CD4-positive, alpha-beta T cell (primary cell): ENCODE measurements around the gene CLPX. TPM values are rescaled to one million over a fixed set of nuclear protein-coding genes. Genes with fewer than 3 reads are reported as not detected.

ENCODE experiments used
- ATAC-seq: fragments of 200-7000 bp; cut with Tn5 transposase; one replicate; pipeline ENCODE4 v1.10.0; 2022; ENCODE audit warnings: mild to moderate bottlenecking; ENCODE audit not compliant: poor library complexity
- CTCF ChIA-PET: fragments of 350-600 bp; sonication (Branson Sonifier 250); formaldehyde crosslinking; loops from one replicate; lab custom pipeline; 2021; ENCODE audit warnings: antibody characterized with exemption, inconsistent platforms; lab: Charles Lee
- POLR2A ChIA-PET: fragments of 350-600 bp; sonication (Branson Sonifier 250); formaldehyde crosslinking; loops from one replicate; lab custom pipeline; 2021; ENCODE audit warnings: antibody characterized with exemption, inconsistent platforms; lab: Charles Lee
- DNase-seq, 14 experiments: peaks; one replicate each; pipeline ENCODE4 v3.0.0-alpha.2; 2013 to 2020; ENCODE audit warnings: mixed read lengths in 2 of 14
- H3K27ac ChIP-seq, 2 donors: one replicate each; pipeline versions ENCODE4 v1.5.1 to v1.7.0; 2013; ENCODE audit warnings: low read length in 2 of 2, low read depth in 1 of 2, mild to moderate bottlenecking in 1 of 2
- H3K27me3 ChIP-seq, 2 experiments: 1 replicate in 1 of 2; 2 replicates in 1 of 2; pipeline versions ENCODE4 v1.6.1 to v1.7.0; 2013; ENCODE audit warnings: low read length in 2 of 2, control low read depth in 1 of 2, mild to moderate bottlenecking in 1 of 2, moderate library complexity in 1 of 2; ENCODE audit not compliant: insufficient read depth in 2 of 2, control insufficient read depth in 1 of 2
- H3K36me3 ChIP-seq: one replicate; pipeline ENCODE4 v1.6.1; 2013; ENCODE audit warnings: low read length, control low read depth; ENCODE audit not compliant: insufficient read depth
- H3K4me1 ChIP-seq: one replicate; pipeline ENCODE4 v1.6.1; 2013; ENCODE audit warnings: low read length, control low read depth; ENCODE audit not compliant: insufficient read depth
- H3K4me3 ChIP-seq: one replicate; pipeline ENCODE4 v1.5.1; 2013; ENCODE audit warnings: mild to moderate bottlenecking, low read length, moderate library complexity
- H3K9me3 ChIP-seq, 2 experiments: 1 replicate in 1 of 2; 2 replicates in 1 of 2; pipeline versions ENCODE4 v1.6.1 to v1.7.0; 2013; ENCODE audit warnings: low read length in 2 of 2, mild to moderate bottlenecking in 2 of 2, control low read depth in 1 of 2, moderate library complexity in 1 of 2; ENCODE audit not compliant: control insufficient read depth in 1 of 2, insufficient read depth in 1 of 2
- H3K27ac Mint-ChIP-seq: one replicate; pipeline ENCODE4 v1.8.0; 2020; ENCODE audit warnings: mixed read lengths
- H3K27me3 Mint-ChIP-seq: one replicate; pipeline ENCODE4 v1.8.0; 2021; ENCODE audit warnings: mixed read lengths
- H3K36me3 Mint-ChIP-seq: one replicate; pipeline ENCODE4 v1.8.0; 2021; ENCODE audit warnings: low read depth, mixed read lengths
- H3K4me1 Mint-ChIP-seq: one replicate; pipeline ENCODE4 v1.8.0; 2021; ENCODE audit warnings: low read depth, mixed read lengths
- H3K4me3 Mint-ChIP-seq: one replicate; pipeline ENCODE4 v1.8.0; 2020; ENCODE audit warnings: mild to moderate bottlenecking, mixed read lengths
- H3K9me3 Mint-ChIP-seq: one replicate; pipeline ENCODE4 v1.8.0; 2020; ENCODE audit warnings: mixed read lengths
- CTCF ChIP-seq: fragments of 200-600 bp; IDR thresholded peaks from one replicate; pipeline ENCODE4 v1.8.0; 2022; ENCODE audit warnings: antibody characterized with exemption, mild to moderate bottlenecking
- intact Hi-C, 2 experiments: fragments of 100-400 bp; cut with DNase I in 1 of 2; cut with micrococcal nuclease in 1 of 2; formaldehyde crosslinking; loops; one replicate each; pipeline versions ENCODE4 v1.15.1 to v1.9.0; 2023 to 2025; cut with DNase I, micrococcal nuclease
- total RNA-seq, 174 experiments: library from RNA in 2 of 174; stranded (reverse) in 2 of 174; gene quantifications; one replicate each; pipeline ENCODE4 v1.2.3 and lab custom pipeline; 2021 to 2026

CLPX gene
- total RNA-seq, 2 experiments from 2014 or later = 29.1 to 36.3 TPM

GRCh38 chr15:65102912-65103311, 82.2 kb downstream of the CLPX start:
- H3K27ac ChIP-seq = no peak overlapping the region
- no peak overlapping the region for H3K4me3 ChIP-seq
- intact Hi-C loops = no loop called here
- TF ChIP-seq CTCF = no peak
- H3K36me3 Mint-ChIP-seq = peaks cover 65% of the 10 kb centered on the region
- H3K4me3 Mint-ChIP-seq = no peak overlapping the region
- ChIA-PET POLR2A (no interaction called here), CTCF (no interaction called here)
- H3K9me3 Mint-ChIP-seq = no peaks in the 10 kb centered on the region
- no peak overlapping the region for H3K27ac Mint-ChIP-seq
- H3K4me1 ChIP-seq = no peaks in the 10 kb centered on the region
- no peak for ATAC-seq
- DNase-seq = no peak
- peaks cover 43% of the 10 kb centered on the region for H3K36me3 ChIP-seq
- no peaks in the 10 kb centered on the region for H3K9me3 ChIP-seq
- no peaks in the 10 kb centered on the region for H3K4me1 Mint-ChIP-seq
- H3K27me3 ChIP-seq = no peaks in the 10 kb centered on the region
- no peaks in the 10 kb centered on the region for H3K27me3 Mint-ChIP-seq

- Mint-ChIP-seq H3K36me3 (peaks cover 70% of the 10 kb centered on the region), H3K4me1 (no peaks in the 10 kb centered on the region), H3K9me3 (no peaks in the 10 kb centered on the region), H3K27me3 (no peaks in the 10 kb centered on the region), H3K27ac (no peak overlapping the region), H3K4me3 (no peak overlapping the region)
- Histone ChIP-seq H3K9me3 (no peaks in the 10 kb centered on the region), H3K36me3 (peaks cover 49% of the 10 kb centered on the region), H3K27ac (no peak overlapping the region), H3K27me3 (no peaks in the 10 kb centered on the region), H3K4me1 (no peaks in the 10 kb centered on the region), H3K4me3 (no peak overlapping the region)
- TF ChIP-seq CTCF = no peak
- ChIA-PET POLR2A (no interaction called here), CTCF (interaction anchor here (0.8 kb wide), 1 partner anchor 9 kb away, joined by 3 read pairs; no protein-coding TSS in a partner anchor)
- DNase-seq (no peak), ATAC-seq (no peak)
- intact Hi-C loops = no loop called here
Observed at GRCh38 chr15:65101891-65102708, 83.0 kb downstream of the CLPX start.

GRCh38 chr15:65101411-65101890, 83.7 kb downstream of the CLPX start:
- TF ChIP-seq CTCF = peak; percentile 48
- ChIA-PET POLR2A (no interaction called here), CTCF (interaction anchor here (0.8 kb wide), 1 partner anchor 10 kb away, joined by 3 read pairs; no protein-coding TSS in a partner anchor)
- Mint-ChIP-seq H3K27me3 (no peaks in the 10 kb centered on the region), H3K9me3 (no peaks in the 10 kb centered on the region), H3K4me1 (no peaks in the 10 kb centered on the region), H3K4me3 (no peak overlapping the region), H3K36me3 (peaks cover 75% of the 10 kb centered on the region), H3K27ac (no peak overlapping the region)
- peak; percentile 14 to 66 (median 36) for DNase-seq
- intact Hi-C loops = no loop called here
- H3K4me1 ChIP-seq = no peaks in the 10 kb centered on the region
- ATAC-seq = no peak
- H3K27me3 ChIP-seq = no peaks in the 10 kb centered on the region
- no peak overlapping the region for H3K27ac ChIP-seq
- peaks cover 53% of the 10 kb centered on the region for H3K36me3 ChIP-seq
- no peaks in the 10 kb centered on the region for H3K9me3 ChIP-seq
- H3K4me3 ChIP-seq = no peak overlapping the region
